ENCODE data around the gene PFDN2. TPM values are rescaled to one million over a fixed set of nuclear protein-coding genes. Genes with fewer than 3 reads are reported as not detected.

The PFDN2 gene
- total RNA-seq, 1 donor from 2014 or later = 16.3 TPM

DNA sequence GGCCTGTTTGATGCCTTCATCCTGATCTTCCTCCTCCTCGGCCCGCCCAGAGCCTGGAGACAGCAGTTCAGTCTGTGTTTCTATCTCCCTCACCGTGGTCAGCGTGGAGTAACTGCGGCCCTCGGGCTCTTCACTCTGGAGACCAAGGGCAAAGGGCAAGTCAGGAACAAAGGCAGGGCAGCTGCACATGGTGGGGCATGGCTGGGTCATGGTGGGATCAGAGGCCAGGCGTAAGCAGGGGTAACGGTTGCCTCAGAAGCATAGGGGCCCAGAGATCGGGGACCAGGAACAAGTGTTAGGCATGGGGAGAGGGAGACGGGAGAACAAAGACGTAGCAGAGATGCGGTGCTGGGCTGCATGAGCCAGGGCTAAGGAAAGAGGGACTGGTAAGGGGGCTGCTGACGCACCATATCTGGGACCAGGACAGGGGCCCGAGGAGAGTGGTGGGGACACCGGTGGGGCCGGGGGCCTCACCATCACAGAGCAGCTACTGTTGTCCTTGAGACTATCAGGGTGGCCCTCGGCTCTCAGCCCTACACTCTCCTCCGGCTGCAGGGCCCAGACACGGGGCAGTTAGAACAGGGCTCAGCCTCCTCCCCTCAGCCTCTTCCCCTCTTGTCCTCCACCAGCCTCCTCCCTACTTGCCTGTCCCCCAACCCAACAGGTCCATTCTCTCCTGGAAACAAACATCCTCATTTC lies 44.9 kb downstream of the PFDN2 start:
- intact Hi-C loops (cut with DNase I) = no loop called here
- Histone ChIP-seq H3K27ac (no peak overlapping the region), H3K4me3 (no peak overlapping the region), H3K4me1 (no peaks in the 10 kb centered on the region), H3K36me3 (no peaks in the 10 kb centered on the region), H3K27me3 (no peaks in the 10 kb centered on the region), H3K9me3 (no peaks in the 10 kb centered on the region)
- DNase-seq (ENCODE audit: low spot score in 2 of 2) = no peak
- TF ChIP-seq, protein P1, sequence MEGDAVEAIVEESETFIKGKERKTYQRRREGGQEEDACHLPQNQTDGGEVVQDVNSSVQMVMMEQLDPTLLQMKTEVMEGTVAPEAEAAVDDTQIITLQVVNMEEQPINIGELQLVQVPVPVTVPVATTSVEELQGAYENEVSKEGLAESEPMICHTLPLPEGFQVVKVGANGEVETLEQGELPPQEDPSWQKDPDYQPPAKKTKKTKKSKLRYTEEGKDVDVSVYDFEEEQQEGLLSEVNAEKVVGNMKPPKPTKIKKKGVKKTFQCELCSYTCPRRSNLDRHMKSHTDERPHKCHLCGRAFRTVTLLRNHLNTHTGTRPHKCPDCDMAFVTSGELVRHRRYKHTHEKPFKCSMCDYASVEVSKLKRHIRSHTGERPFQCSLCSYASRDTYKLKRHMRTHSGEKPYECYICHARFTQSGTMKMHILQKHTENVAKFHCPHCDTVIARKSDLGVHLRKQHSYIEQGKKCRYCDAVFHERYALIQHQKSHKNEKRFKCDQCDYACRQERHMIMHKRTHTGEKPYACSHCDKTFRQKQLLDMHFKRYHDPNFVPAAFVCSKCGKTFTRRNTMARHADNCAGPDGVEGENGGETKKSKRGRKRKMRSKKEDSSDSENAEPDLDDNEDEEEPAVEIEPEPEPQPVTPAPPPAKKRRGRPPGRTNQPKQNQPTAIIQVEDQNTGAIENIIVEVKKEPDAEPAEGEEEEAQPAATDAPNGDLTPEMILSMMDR (IDR thresholded peaks at IDR 0.05) = no peak

DNA sequence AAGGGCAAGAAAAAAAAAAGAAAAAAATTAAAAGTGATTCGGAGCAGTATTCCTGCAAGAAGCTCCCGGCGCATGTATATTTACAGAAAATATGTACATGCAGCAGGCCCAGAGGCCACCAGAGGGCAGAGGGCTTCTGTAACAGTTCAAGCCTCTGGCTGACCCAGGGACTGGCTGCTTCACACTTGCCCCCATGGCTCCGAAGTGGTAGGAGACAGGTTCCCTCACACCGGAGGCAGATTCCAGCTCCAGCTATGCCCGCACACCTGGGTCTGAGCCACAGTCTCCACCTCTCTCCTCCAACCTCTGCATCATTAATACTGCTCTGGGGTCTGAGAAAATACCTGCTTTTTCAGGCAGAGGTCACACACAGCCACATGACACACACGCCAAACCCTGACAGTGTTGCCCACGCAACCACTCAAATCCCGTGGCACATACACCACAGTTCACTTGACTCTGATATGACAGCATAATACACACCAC lies 45.9 kb downstream of the PFDN2 start:
- no peak overlapping the region for H3K4me3 ChIP-seq
- no peak overlapping the region for H3K27ac ChIP-seq
- intact Hi-C loops (cut with DNase I) = no loop called here
- H3K27me3 ChIP-seq = no peaks in the 10 kb centered on the region
- DNase-seq (ENCODE audit: low spot score in 2 of 2) = peak in 1 of 2 donors; percentile 75
- no peaks in the 10 kb centered on the region for H3K36me3 ChIP-seq
- H3K4me1 ChIP-seq = no peaks in the 10 kb centered on the region
- TF ChIP-seq, protein P1 (IDR thresholded peaks at IDR 0.05) = peak in 2 of 3 experiments; percentile 23 to 36
- H3K9me3 ChIP-seq = no peaks in the 10 kb centered on the region

DNA sequence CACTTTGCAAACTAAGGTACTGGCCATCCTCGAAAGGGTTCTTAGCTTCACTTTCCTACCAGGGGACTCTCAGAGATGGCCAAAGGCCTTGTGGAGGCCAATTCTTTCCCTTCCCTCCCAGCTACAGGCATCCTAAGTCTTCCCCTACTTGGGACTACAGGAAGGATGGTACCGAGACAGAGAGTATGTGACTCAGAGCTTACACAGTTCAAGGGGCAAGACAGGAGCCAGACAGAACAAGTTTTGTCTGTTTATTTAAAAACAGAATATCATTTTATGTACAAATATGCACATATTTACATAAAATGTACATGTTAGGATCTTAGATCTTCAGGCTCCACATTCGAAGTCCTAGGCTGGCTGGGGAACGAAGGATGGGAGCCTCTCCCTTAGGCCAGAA lies 47.1 kb downstream of the PFDN2 start:
- Histone ChIP-seq H3K4me1 (no peaks in the 10 kb centered on the region), H3K27me3 (no peaks in the 10 kb centered on the region), H3K36me3 (no peaks in the 10 kb centered on the region), H3K4me3 (no peak overlapping the region), H3K9me3 (no peaks in the 10 kb centered on the region), H3K27ac (no peak overlapping the region)
- TF ChIP-seq, protein P1 (IDR thresholded peaks at IDR 0.05) = no peak
- intact Hi-C loops (cut with DNase I) = no loop called here
- no peak for DNase-seq (ENCODE audit: low spot score in 2 of 2)

DNA sequence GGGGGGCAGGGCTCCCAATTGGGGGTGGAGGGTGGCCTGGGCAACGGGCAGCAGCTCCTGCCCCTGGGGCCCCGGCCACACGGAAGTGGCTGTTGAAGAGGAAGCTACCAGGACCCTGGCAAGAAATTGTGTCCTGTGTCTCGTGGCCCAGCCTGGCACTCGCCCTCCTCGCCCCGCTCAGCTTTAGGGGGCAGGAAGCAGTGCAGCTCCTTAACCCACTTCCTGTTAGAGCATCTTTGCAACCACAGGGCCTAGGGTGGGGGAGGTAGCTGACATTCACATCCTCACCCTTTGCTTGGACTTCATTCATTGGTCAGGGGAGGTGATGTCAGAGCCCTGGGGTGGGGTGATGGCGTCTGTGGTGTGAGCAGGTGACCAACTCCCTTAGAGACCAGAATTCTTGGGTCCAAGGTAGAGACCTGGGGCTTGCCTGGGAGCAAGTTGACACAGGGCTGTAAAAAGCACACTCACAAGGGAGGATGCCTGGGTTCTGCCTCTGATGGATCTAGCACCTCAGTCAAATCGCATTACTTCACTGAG lies 48.0 kb downstream of the PFDN2 start, which contains the start of gene ARHGAP30:
TSS of gene ARHGAP30 (minus strand) at position 161 of the 540 bp plus-strand sequence. CDS start 267 bp downstream, outside the sequence.
- intact Hi-C loops (cut with DNase I) = no loop called here
- Histone ChIP-seq H3K9me3 (no peaks in the 10 kb centered on the region), H3K4me3 (peak within 1 kb of the TSS in 1 of 2 donors; percentile 50), H3K36me3 (no peaks in the 10 kb centered on the region), H3K27ac (peak within 1 kb of the TSS; percentile 11 to 61), H3K4me1 (no peaks in the 10 kb centered on the region), H3K27me3 (no peaks in the 10 kb centered on the region)
- TF ChIP-seq, protein P1 (IDR thresholded peaks at IDR 0.05) = no peak
- DNase-seq (ENCODE audit: low spot score in 2 of 2) = peak; percentile 68 to 83

DNA sequence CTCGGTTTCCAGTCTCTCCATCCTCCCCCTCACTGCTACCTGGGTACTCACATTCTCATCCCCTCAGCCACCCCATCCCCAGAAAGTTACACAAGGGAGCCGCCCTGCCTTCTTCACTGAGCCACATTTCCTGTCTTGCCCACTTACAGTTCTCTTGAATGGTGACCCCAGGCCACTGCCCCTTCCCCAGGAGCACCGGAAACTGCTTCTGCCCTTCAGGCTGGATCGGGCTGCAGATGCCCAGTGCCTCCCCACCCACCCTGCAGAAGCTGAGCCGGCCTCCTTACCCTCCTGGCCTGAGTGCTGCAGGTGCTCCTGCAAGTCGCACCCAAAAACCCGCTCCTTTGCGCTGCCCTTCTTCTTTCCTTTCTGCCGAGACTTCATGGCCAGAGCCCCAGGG lies 48.6 kb downstream of the PFDN2 start:
- Histone ChIP-seq H3K36me3 (no peaks in the 10 kb centered on the region), H3K4me1 (no peaks in the 10 kb centered on the region), H3K27ac (peak overlapping the region in 1 of 2 donors; percentile 61), H3K4me3 (peak overlapping the region in 1 of 2 donors; percentile 50), H3K27me3 (no peaks in the 10 kb centered on the region), H3K9me3 (no peaks in the 10 kb centered on the region)
- TF ChIP-seq, protein P1 (IDR thresholded peaks at IDR 0.05) = no peak
- DNase-seq (ENCODE audit: low spot score in 2 of 2) = no peak
- intact Hi-C loops (cut with DNase I) = no loop called here

Measured in ascending aorta (tissue), 2 donors.